T-helper 1 cell treated with Interleukin-12 subunit alpha and Interleukin-12 subunit beta and Interleukin-4 antibody, amounts not matched to agents 30 ng/mL and 1 ng/mL, for 36 hours (primary cell): Measurements from ENCODE around the gene CHKA. TPM values are rescaled to one million over a fixed set of nuclear protein-coding genes. Genes with fewer than 3 reads are reported as not detected.

Experiments
- intact Hi-C: fragments of 100-400 bp; cut with micrococcal nuclease; formaldehyde crosslinking; loops from one replicate; pipeline ENCODE4 v1.15.1; 2024
- total RNA-seq: library from RNA; stranded (reverse); gene quantifications from 2 replicates; pipeline ENCODE4 v1.2.3, GENCODE V29; 2022

CHKA gene
- total RNA-seq, 1 donor from 2014 or later: 7.2 TPM

- intact Hi-C loops: no loop called here
Observed at GRCh38 chr11:68016161-68016903, 104.9 kb downstream of the CHKA start.

- intact Hi-C loops: no loop called here
Observed at GRCh38 chr11:68015467-68015866, 105.7 kb downstream of the CHKA start.

GRCh38 chr11:68014947-68015447, 106.2 kb downstream of the CHKA start:
- intact Hi-C loops: no loop called here

- intact Hi-C loops: no loop called here
Observed at GRCh38 chr11:68014157-68014946, 106.8 kb downstream of the CHKA start.

GRCh38 chr11:68013611-68014156, 107.5 kb downstream of the CHKA start:
- intact Hi-C loops: no loop called here

- intact Hi-C loops: no loop called here
Observed at GRCh38 chr11:68012843-68013610, 108.2 kb downstream of the CHKA start.

- intact Hi-C loops: no loop called here
Observed at GRCh38 chr11:68012044-68012842, 108.9 kb downstream of the CHKA start.

- intact Hi-C loops: no loop called here
Observed at GRCh38 chr11:68011051-68011943, 109.9 kb downstream of the CHKA start.

GRCh38 chr11:68010090-68011041, 110.8 kb downstream of the CHKA start, which contains the start of gene ALDH3B1:
Gene ALDH3B1, plus strand, starts transcription at chr11:68010327. Its CDS starts 4,971 bp downstream, at chr11:68015298.
- intact Hi-C loops: no loop called here

GRCh38 chr11:68009391-68010089, 111.6 kb downstream of the CHKA start:
- intact Hi-C loops: loop anchor here (1.0 kb wide), 1 partner anchor 197 kb away; no protein-coding TSS in a partner anchor

GRCh38 chr11:68008381-68009337, 112.5 kb downstream of the CHKA start:
- intact Hi-C loops: loop anchor here (1.0 kb wide), 1 partner anchor 198 kb away; no protein-coding TSS in a partner anchor

- intact Hi-C loops: no loop called here
Observed at GRCh38 chr11:68007498-68008380, 113.4 kb downstream of the CHKA start.

GRCh38 chr11:68006606-68007166, 114.5 kb downstream of the CHKA start:
- intact Hi-C loops: no loop called here

GRCh38 chr11:68004551-68005335, 116.4 kb downstream of the CHKA start:
- intact Hi-C loops: loop anchor here (1.0 to 2.0 kb wide), 3 partner anchors 26 to 458 kb away; partner anchors contain the start of gene NDUFS8
